Measurements from ENCODE around the gene GPATCH11.

Gene GPATCH11

DNA sequence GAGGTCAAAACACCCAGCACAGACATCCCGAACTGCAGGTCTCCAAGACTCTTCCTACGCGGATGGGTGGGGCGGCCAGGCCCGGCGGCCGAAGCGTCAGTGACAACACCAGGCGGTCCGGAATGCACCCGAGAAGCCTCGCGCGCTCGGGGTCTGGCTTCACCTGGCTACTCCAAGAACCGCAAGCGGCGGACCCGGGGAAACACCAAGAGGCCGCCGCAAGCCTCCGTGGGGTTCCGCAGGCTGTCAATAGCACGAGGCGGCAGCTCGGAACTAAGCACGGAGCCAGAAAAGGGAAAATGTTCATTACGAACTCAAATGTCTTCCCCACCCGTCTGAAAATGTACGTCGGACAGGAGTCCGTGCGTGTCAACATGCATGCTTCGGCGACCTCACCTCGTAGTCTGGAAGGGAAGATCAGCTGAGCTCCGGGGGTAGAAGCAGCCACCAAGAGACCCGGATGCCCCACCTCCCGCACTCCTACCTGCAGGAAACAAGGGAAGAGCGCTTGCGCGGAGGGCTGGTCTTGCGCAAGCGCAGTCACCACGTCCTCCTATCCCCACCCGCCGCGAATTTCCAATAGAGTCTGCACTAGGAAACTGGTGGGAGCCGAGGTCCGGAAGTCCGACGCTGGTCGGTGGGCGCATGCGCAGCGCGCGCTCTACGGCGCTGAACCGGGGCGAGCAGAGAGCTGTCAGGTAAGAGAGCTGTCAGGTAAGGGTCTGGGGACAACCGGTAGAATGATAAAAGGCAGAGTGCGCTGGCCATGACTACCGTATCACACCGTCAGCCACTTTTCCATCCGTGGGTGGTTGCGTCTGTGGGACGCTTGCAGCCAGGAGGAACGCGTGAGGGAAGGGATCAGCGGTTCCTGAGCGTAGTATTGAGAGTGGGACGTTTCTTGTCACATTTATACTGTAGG lies at the start of gene GPATCH11, which contains the start of gene HEATR5B:
Gene GPATCH11 (plus strand): TSS at position 646 of the 922 bp plus-strand sequence. CDS start 3,864 bp downstream, outside the sequence.
Gene HEATR5B (minus strand): TSS at position 500 of the 922 bp plus-strand sequence. CDS start 958 bp downstream, outside the sequence.
- peak; percentile 93 for DNase-seq (ENCODE audit: low read depth)
- peak within 1 kb of the TSS; percentile 100 for H3K4me3 ChIP-seq (ENCODE audit: low read length)
- TF ChIP-seq, protein P1, sequence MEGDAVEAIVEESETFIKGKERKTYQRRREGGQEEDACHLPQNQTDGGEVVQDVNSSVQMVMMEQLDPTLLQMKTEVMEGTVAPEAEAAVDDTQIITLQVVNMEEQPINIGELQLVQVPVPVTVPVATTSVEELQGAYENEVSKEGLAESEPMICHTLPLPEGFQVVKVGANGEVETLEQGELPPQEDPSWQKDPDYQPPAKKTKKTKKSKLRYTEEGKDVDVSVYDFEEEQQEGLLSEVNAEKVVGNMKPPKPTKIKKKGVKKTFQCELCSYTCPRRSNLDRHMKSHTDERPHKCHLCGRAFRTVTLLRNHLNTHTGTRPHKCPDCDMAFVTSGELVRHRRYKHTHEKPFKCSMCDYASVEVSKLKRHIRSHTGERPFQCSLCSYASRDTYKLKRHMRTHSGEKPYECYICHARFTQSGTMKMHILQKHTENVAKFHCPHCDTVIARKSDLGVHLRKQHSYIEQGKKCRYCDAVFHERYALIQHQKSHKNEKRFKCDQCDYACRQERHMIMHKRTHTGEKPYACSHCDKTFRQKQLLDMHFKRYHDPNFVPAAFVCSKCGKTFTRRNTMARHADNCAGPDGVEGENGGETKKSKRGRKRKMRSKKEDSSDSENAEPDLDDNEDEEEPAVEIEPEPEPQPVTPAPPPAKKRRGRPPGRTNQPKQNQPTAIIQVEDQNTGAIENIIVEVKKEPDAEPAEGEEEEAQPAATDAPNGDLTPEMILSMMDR (conservative IDR thresholded peaks at IDR 0.05; ENCODE audit: low read length): no peak

DNA sequence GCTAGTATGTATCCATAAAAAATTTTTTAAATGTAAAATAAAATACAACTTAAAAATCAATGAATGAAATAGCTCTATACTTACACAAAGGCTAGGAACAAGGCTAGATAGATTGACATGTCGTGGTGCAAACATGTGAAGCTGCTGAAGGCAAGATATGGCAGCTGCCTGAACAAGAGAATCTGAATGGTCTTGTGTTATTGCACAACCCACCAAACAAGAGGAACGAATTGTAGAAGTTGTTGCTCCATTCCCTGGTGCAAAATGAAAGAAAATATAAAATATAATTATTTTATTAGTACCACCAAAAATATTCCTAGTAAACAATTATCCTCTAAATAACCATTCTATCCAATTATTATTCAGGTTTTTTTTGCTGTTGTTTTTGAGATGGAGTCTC lies 46.5 kb upstream of the GPATCH11 start:
- TF ChIP-seq, protein P1 (conservative IDR thresholded peaks at IDR 0.05; ENCODE audit: low read length): no peak
- H3K4me3 ChIP-seq (ENCODE audit: low read length): no peak overlapping the region
- no peak for DNase-seq (ENCODE audit: low read depth)

DNA sequence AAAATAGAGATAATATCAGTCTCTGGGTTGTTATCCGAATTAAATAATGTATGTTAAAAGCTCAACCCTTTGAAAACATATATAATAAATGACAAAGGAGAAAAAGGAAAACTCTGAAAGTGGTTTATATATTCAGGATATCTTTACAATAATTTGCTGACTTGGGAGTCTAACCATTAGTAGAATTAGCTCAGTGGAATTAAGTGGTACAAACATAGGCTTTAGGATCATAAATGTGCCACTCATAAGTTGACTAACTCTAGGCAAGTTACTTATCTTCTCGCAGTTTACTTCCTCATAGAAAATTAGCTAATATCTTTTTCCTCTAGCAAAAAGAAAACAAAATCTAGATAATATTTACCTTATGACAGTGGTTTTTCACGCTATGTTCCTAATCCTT lies 44.7 kb upstream of the GPATCH11 start:
- TF ChIP-seq, protein P1 (conservative IDR thresholded peaks at IDR 0.05; ENCODE audit: low read length): no peak
- no peak overlapping the region for H3K4me3 ChIP-seq (ENCODE audit: low read length)
- no peak for DNase-seq (ENCODE audit: low read depth)

DNA sequence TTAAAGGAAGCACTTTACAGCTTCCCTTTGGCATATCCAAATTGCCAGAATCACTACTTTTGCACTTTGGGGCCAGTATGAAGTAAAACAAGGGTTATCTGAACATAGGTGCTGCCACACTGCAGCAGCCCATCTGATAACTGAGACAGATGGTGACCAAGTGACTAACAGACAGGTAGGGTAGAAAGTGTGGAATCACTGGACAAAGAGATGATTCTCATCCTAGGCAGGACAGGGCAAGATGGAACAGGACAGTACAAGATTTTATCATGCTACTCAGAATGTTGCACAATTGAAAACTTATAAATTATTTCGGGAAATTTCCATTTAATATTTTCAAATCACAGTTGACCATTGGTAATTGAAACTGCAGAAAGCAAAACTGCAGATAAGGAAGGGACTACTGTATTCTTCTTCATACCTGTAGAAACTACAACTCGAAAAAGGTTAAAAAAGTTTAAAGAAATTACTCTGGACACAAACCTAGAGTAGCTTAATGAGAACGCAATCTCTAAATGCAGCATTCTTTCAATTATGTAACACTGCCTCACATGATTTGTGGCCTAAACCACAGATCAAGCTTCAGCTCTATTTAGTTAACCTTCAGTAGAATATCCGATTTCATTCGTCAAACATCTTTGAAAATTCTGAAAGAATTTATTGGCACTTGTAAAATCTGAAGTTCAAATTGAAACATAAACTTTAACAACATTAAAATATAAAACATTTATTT lies 31.6 kb upstream of the GPATCH11 start:
- H3K4me3 ChIP-seq (ENCODE audit: low read length): no peak overlapping the region
- TF ChIP-seq, protein P1 (conservative IDR thresholded peaks at IDR 0.05; ENCODE audit: low read length): no peak
- DNase-seq (ENCODE audit: low read depth): no peak

DNA sequence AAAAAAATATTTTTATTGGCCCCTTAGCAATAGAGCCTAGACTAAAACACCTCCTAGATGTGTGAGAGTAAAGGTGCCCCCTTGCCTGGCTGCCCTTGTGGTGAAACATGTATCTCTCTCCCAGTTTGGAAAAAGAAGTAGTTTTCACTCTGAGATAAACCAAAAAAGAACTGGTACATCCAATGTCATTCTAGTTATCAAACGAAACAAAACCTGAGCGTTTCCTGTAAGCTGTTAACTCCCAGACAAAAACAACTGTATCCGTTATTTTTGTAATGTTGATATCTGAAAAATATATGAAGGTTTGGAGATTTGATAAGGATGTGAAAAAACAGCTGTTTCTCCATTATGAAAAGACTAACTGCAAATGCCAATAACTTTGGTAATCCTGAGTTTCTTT lies 24.5 kb upstream of the GPATCH11 start:
- no peak for DNase-seq (ENCODE audit: low read depth)
- TF ChIP-seq, protein P1 (conservative IDR thresholded peaks at IDR 0.05; ENCODE audit: low read length): no peak
- H3K4me3 ChIP-seq (ENCODE audit: low read length): no peak overlapping the region

DNA sequence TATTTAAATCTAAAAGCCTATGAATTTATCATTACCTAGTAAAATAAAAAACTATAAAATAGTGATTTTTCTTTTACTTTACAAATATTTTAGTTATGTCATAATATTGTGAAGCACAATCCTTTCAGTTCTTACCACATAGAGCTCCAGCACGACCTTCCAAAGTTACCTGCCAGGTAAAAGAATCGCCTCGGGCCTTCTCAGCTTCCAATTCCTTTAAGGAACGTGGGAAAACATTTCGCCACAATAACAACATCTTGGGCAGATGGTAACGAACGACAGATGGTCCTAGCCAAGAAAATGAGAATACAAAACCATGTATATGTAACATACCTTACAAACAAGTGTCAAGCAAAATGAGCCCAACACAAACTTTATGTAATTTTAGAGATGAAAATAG lies 23.9 kb upstream of the GPATCH11 start:
- no peak overlapping the region for H3K4me3 ChIP-seq (ENCODE audit: low read length)
- TF ChIP-seq, protein P1 (conservative IDR thresholded peaks at IDR 0.05; ENCODE audit: low read length): no peak
- no peak for DNase-seq (ENCODE audit: low read depth)

All from AG10803 (cell line).